Thyroid gland (tissue), 4 donors: Measurements from ENCODE around the gene YARS1. TPM values are rescaled to one million over a fixed set of nuclear protein-coding genes. Genes with fewer than 3 reads are reported as not detected.
A peak's percentile ranks its signal among the peaks of the same experiment; 100 is the strongest.

ENCODE experiments used
- DNase-seq, 2 donors: peaks; one replicate each; pipeline ENCODE4 v3.0.0-alpha.2; 2019
- H3K27ac ChIP-seq, 3 donors: fragments of 200-600 bp; sonication (generic); 1 replicate in 2 of 3; 2 replicates in 1 of 3; pipeline ENCODE4 v1.5.1; 2016 to 2019; ENCODE audit warnings: mild to moderate bottlenecking in 1 of 3, moderate library complexity in 1 of 3
- H3K27me3 ChIP-seq: fragments of 200-600 bp; sonication (generic); one replicate; pipeline ENCODE4 v1.5.1; 2019
- H3K36me3 ChIP-seq, 2 donors: fragments of 200-600 bp; sonication (generic); one replicate each; pipeline ENCODE4 v1.5.1; 2016 to 2019
- H3K4me1 ChIP-seq, 2 donors: fragments of 200-600 bp; sonication (generic); one replicate each; pipeline ENCODE4 v1.5.1; 2017 to 2019
- H3K4me3 ChIP-seq, 3 donors: fragments of 200-600 bp; sonication (generic); replicated peaks in 1 of 3; 1 replicate in 2 of 3; 2 replicates in 1 of 3; pipeline ENCODE4 v1.5.1; 2016; ENCODE audit warnings: mild to moderate bottlenecking in 1 of 3
- H3K9me3 ChIP-seq: fragments of 200-600 bp; sonication (generic); one replicate; pipeline ENCODE4 v1.5.1; 2017
- POLR2A ChIP-seq, 2 donors: fragments of 450-650 bp; IDR thresholded peaks; one replicate each; pipeline ENCODE4 v1.6.1; 2017; ENCODE audit warnings: antibody characterized with exemption in 2 of 2, mild to moderate bottlenecking in 2 of 2, moderate library complexity in 1 of 2
- WGBS, 2 donors: methylation state at CpG; one replicate each; pipeline ENCODE4 v1.1.5; 2017; 5-methylcytosine and 5-hydroxymethylcytosine counted together
- intact Hi-C: fragments of 100-400 bp; cut with DNase I; formaldehyde crosslinking; loops from one replicate; pipeline ENCODE4 v1.15.1; 2023
- total RNA-seq, 4 donors: library from RNA; depleted of rRNA; stranded (reverse); fragments of >200 nt; gene quantifications; one replicate each; pipeline ENCODE4 v1.2.3, GENCODE V29; 2016
- TF ChIP-seq, protein P1 (sequence below), 6 experiments: fragments of 200-600 bp in 3 of 6; fragments of 450-650 bp in 3 of 6; sonication (generic) in 3 of 6; IDR thresholded peaks; one replicate each; pipeline ENCODE4 v1.5.1; 2016 to 2019; ENCODE audit warnings: antibody characterized with exemption in 6 of 6, mild to moderate bottlenecking in 2 of 6, inconsistent platforms in 1 of 6, moderate library complexity in 1 of 6

The YARS1 gene
- total RNA-seq, 4 donors from 2014 or later = 42.8 to 76.0 (median 50.3) TPM

DNA sequence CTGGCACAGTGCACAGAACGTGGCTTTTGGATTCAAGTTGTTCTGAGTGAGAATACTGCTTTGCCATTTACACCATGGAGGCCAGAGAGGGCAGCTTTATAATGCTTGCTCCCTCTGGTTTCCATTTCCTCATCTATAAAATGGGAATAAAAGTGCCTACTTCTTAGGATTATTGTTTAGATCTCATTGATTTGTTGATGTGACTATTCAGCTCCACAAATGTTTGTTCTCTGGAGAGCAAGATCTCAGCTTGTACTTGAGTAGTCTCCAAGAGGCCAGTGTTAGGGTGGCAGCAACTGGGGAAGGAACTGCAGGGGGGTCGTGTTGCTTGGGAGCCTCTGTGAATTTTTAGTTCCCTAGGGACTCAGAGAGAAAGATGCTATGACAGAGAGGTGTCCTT, 55.2 kb downstream of the YARS1 start:
- Histone ChIP-seq H3K4me3 (no peak overlapping the region), H3K36me3 (no peaks in the 10 kb centered on the region), H3K27ac (peak overlapping the region; percentile 93 to 98 (median 96)), H3K27me3 (no peaks in the 10 kb centered on the region), H3K9me3 (no peaks in the 10 kb centered on the region), H3K4me1 (peaks cover 68 to 79% of the 10 kb centered on the region in 2 donors)
- no peak for DNase-seq
- TF ChIP-seq POLR2A (IDR thresholded peaks at IDR 0.05) = no peak
- TF ChIP-seq, protein P1, sequence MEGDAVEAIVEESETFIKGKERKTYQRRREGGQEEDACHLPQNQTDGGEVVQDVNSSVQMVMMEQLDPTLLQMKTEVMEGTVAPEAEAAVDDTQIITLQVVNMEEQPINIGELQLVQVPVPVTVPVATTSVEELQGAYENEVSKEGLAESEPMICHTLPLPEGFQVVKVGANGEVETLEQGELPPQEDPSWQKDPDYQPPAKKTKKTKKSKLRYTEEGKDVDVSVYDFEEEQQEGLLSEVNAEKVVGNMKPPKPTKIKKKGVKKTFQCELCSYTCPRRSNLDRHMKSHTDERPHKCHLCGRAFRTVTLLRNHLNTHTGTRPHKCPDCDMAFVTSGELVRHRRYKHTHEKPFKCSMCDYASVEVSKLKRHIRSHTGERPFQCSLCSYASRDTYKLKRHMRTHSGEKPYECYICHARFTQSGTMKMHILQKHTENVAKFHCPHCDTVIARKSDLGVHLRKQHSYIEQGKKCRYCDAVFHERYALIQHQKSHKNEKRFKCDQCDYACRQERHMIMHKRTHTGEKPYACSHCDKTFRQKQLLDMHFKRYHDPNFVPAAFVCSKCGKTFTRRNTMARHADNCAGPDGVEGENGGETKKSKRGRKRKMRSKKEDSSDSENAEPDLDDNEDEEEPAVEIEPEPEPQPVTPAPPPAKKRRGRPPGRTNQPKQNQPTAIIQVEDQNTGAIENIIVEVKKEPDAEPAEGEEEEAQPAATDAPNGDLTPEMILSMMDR (IDR thresholded peaks at IDR 0.05) = no peak
- intact Hi-C loops = no loop called here
- WGBS, 2 donors = 42 to 53% methylated on average over 2 of the region's 2 CpGs

DNA sequence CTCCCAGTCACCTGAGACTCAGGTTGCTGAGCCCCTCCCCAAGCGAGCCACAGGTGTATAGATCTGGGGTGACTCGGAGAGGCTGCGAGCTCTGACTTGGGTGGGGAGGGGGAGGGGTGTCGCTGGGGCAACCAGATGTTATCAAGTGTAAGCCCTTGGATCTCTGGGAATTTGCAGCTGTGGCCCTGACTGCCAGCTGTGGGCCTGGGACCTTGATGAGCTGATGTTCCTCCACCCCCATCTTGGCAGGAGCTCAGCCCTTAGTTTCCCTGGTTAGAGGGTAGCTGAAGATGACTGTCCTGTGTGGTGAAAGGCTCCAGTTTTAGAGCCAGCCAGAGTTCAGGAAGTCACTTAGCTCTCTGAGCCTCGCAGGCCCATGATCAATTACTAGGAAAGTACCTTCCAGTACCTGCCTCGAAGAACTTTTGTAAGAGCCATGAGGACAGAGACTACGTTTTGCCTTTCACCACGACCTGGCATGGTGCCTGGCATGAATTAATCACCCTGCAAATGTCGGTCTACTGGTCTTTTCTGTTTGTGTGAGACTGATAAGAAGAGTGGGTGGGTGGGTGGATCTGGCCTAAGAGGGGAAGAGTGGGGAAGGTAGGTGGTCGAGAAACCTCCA, 55.8 kb downstream of the YARS1 start:
- Histone ChIP-seq H3K27me3 (no peaks in the 10 kb centered on the region), H3K36me3 (no peaks in the 10 kb centered on the region), H3K27ac (peak overlapping the region; percentile 93 to 98 (median 96)), H3K4me1 (peaks cover 66 to 78% of the 10 kb centered on the region in 2 donors), H3K9me3 (no peaks in the 10 kb centered on the region), H3K4me3 (no peak overlapping the region)
- no peak for TF ChIP-seq POLR2A (IDR thresholded peaks at IDR 0.05)
- TF ChIP-seq, protein P1 (IDR thresholded peaks at IDR 0.05) = no peak
- peak; percentile 81 to 85 for DNase-seq
- intact Hi-C loops = no loop called here
- 30 to 44% methylated on average over 9 to 10 of the region's 10 CpGs for WGBS, 2 donors

DNA sequence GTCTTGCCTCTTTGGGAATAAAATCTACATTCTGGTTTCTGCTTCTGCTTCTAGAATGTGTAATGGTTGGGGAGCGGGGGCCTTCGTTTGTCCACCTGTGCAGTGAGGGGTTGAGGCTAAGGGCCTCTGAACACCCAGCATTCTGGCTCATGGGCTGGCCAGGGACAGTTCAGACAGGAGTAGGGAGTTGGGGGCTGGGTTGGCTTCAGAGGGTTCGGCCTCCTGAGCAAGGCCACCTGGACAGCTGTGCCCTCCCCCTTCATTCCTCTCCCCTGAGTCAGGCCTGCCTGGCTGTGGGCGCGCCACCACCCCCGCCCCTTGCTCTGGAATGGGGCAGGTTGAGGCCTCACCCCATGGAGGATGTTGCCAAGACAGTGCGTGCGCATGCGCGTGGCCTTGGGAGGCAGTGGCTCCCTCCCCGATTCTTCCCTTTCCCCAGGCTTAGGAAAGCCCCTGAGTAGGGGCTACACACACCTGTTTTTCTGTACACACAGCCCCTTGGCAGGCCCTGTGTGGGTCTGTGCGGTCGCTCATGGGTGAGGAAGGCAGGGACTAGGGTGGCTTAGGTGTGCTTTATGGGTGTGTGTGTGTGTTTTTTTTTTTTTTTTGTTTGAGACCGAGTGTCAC, 57.0 kb downstream of the YARS1 start:
- H3K4me3 ChIP-seq = no peak overlapping the region
- peak overlapping the region; percentile 93 to 98 (median 96) for H3K27ac ChIP-seq
- H3K4me1 ChIP-seq = peaks cover 69% of the 10 kb centered on the region in 2 donors
- DNase-seq = peak; percentile 99
- WGBS, 2 donors = 52 to 71% methylated on average over 3 to 13 of the region's 14 CpGs
- H3K27me3 ChIP-seq = no peaks in the 10 kb centered on the region
- TF ChIP-seq, protein P1 (IDR thresholded peaks at IDR 0.05) = no peak
- TF ChIP-seq POLR2A (IDR thresholded peaks at IDR 0.05) = peak in 1 of 2 donors; percentile 67
- intact Hi-C loops = no loop called here
- H3K36me3 ChIP-seq = no peaks in the 10 kb centered on the region
- H3K9me3 ChIP-seq = no peaks in the 10 kb centered on the region

DNA sequence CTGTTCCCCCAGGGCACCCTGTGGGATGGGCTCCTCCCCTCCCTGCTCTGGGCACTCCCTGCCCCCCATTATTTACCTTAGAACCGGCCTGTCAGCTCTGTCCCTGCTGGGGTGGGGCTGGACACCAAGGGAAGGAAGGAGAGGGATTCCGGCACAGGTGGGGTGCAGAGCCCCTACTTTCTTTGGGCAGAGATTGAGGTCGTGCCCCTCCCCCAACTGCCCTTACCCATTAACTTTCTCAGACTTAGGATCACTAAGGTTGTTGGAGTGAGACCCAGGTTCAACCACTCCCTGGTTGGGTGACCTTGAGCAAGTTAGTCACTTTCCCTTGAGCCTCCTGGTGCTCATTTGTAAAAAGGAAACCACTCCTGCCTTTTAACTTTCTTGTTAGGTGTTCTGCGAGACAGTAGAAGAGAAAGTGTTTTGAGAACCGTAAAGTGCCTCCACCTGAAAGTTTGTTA, 57.6 kb downstream of the YARS1 start:
- no peaks in the 10 kb centered on the region for H3K9me3 ChIP-seq
- no peak overlapping the region for H3K4me3 ChIP-seq
- TF ChIP-seq, protein P1 (IDR thresholded peaks at IDR 0.05) = peak in 1 of 6 experiments; percentile 15
- peak in 1 of 2 donors; percentile 20 for TF ChIP-seq POLR2A (IDR thresholded peaks at IDR 0.05)
- DNase-seq = peak; percentile 76 to 78
- H3K27me3 ChIP-seq = no peaks in the 10 kb centered on the region
- H3K27ac ChIP-seq = peak overlapping the region; percentile 93 to 98 (median 96)
- 22 to 55% methylated on average over 4 to 5 of the region's 5 CpGs for WGBS, 2 donors
- H3K36me3 ChIP-seq = no peaks in the 10 kb centered on the region
- intact Hi-C loops = no loop called here
- H3K4me1 ChIP-seq = peaks cover 66 to 69% of the 10 kb centered on the region in 2 donors
